Mesothelial cell of epicardium (in vitro differentiated cells): ENCODE data around the gene ARHGAP22. TPM values are rescaled to one million over a fixed set of nuclear protein-coding genes. Genes with fewer than 3 reads are reported as not detected.

Experiments
- DNase-seq, 2 experiments: peaks; one replicate each; pipeline ENCODE4 v3.0.0; 2021; ENCODE audit warnings: low spot score in 2 of 2; ENCODE audit not compliant: unreplicated experiment in 2 of 2
- H3K27ac Mint-ChIP-seq: 2 replicates; pipeline ENCODE4 v1.8.0; 2021; ENCODE audit warnings: mixed read lengths
- H3K27me3 Mint-ChIP-seq: 2 replicates; pipeline ENCODE4 v1.8.0; 2021; ENCODE audit warnings: low read depth, mixed read lengths
- H3K36me3 Mint-ChIP-seq: 2 replicates; pipeline ENCODE4 v1.8.0; 2021; ENCODE audit warnings: mixed read lengths
- H3K4me1 Mint-ChIP-seq: 2 replicates; pipeline ENCODE4 v1.8.0; 2021; ENCODE audit warnings: mixed read lengths
- H3K4me3 Mint-ChIP-seq: 2 replicates; pipeline ENCODE4 v1.8.0; 2021; ENCODE audit warnings: mild to moderate bottlenecking, moderate library complexity, mixed read lengths
- H3K9me3 Mint-ChIP-seq: 2 replicates; pipeline ENCODE4 v1.8.0; 2021; ENCODE audit warnings: mixed read lengths
- CTCF ChIP-seq: fragments of 200-600 bp; sonication (generic); IDR thresholded peaks from one replicate; pipeline ENCODE4 v1.5.0; 2021; ENCODE audit warnings: antibody characterized with exemption; ENCODE audit not compliant: unreplicated experiment
- total RNA-seq: library from RNA; stranded (reverse); gene quantifications from 3 replicates; pipeline ENCODE4 v1.2.1, GENCODE V29; 2021

ARHGAP22 gene
- total RNA-seq, 1 donor from 2014 or later = 2.9 TPM

DNA sequence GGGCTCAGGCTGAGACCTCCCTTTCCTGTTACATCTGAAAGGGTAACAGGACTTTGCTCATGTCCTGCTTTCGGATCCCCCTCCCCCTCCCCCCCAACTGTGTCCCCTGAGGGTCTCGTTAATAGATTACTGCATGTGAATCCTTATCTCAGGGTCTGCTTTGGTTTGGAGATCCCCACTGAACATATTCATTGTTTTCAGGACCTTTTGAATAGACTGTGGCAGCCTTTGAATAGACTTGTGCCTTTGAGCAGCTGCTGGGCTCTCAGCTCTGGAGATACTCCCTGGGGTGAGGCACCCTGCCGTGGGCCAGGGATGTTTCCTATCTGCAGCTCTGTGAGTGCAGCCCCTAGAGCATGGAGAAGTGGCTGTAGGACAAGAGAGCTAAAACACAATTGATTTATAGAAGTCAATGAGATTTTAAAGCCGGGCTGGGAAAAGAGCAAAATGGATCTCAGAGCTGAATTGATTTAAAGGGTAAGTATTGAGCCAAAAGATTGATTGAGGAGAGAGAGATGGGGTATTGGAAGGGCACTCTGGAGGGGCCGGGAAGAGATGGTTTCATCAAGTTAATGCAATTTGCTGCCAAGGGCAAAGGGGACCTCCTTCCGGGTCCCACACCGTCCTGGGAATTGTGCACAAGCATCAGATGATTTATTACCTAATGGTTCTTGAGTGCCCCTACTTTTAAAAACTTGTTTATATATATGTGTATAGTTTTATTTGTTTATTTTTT lies 9.9 kb downstream of the ARHGAP22 start:
- no peak overlapping the region for H3K4me3 Mint-ChIP-seq
- TF ChIP-seq CTCF = no peak
- H3K9me3 Mint-ChIP-seq = no peaks in the 10 kb centered on the region
- H3K4me1 Mint-ChIP-seq = peaks cover under 1% of the 10 kb centered on the region
- peaks cover 39% of the 10 kb centered on the region for H3K27me3 Mint-ChIP-seq
- no peaks in the 10 kb centered on the region for H3K36me3 Mint-ChIP-seq
- H3K27ac Mint-ChIP-seq = no peak overlapping the region
- no peak for DNase-seq

- no peak for TF ChIP-seq CTCF
- DNase-seq = no peak
- H3K9me3 Mint-ChIP-seq = no peaks in the 10 kb centered on the region
- no peak overlapping the region for H3K4me3 Mint-ChIP-seq
- no peaks in the 10 kb centered on the region for H3K36me3 Mint-ChIP-seq
- peaks cover 39% of the 10 kb centered on the region for H3K27me3 Mint-ChIP-seq
- peaks cover 7% of the 10 kb centered on the region for H3K4me1 Mint-ChIP-seq
- no peak overlapping the region for H3K27ac Mint-ChIP-seq
Measured at GRCh38 chr10:48594371-48594770, 10.5 kb downstream of the ARHGAP22 start.

DNA sequence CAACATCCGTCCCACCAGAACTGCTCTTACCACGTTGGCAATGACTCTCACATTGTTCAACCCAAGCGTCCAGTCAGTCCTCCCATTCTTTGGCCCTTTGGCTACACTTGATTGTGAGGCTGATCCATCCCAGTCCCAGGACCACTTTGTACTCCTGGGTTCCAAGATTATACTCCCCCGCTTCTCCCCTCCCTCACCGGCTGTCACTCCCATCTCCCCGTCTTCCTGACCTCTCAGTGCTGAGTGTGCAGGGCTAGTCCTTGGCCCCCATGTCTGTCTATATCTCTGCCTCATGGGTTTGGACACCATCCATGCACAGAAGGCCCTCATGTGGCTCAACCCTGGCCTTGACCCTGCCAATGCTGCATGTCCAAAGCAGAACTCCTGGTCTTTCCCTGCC lies 12.5 kb downstream of the ARHGAP22 start:
- Mint-ChIP-seq H3K36me3 (no peaks in the 10 kb centered on the region), H3K9me3 (no peaks in the 10 kb centered on the region), H3K4me1 (peaks cover 10% of the 10 kb centered on the region), H3K4me3 (no peak overlapping the region), H3K27ac (no peak overlapping the region), H3K27me3 (peaks cover 38% of the 10 kb centered on the region)
- no peak for TF ChIP-seq CTCF
- no peak for DNase-seq

GRCh38 chr10:48590945-48591344 lies 13.9 kb downstream of the ARHGAP22 start:
- H3K27ac Mint-ChIP-seq = no peak overlapping the region

GRCh38 chr10:48589266-48589665 lies 15.6 kb downstream of the ARHGAP22 start:
- Mint-ChIP-seq H3K4me3 (no peak overlapping the region), H3K27me3 (peaks cover 24% of the 10 kb centered on the region), H3K9me3 (peaks cover 10% of the 10 kb centered on the region), H3K27ac (peak overlapping the region; percentile 47), H3K4me1 (peaks cover 10% of the 10 kb centered on the region), H3K36me3 (peaks cover 3% of the 10 kb centered on the region)
- TF ChIP-seq CTCF = no peak
- no peak for DNase-seq

More at GRCh38 chr10:48590945-48591344, 13.9 kb downstream of the ARHGAP22 start:
- no peak for TF ChIP-seq CTCF
- no peak for DNase-seq
- H3K9me3 Mint-ChIP-seq = no peaks in the 10 kb centered on the region
- peaks cover 10% of the 10 kb centered on the region for H3K4me1 Mint-ChIP-seq
- no peaks in the 10 kb centered on the region for H3K36me3 Mint-ChIP-seq
- H3K27me3 Mint-ChIP-seq = peaks cover 33% of the 10 kb centered on the region
- no peak overlapping the region for H3K4me3 Mint-ChIP-seq
